NK-92 (cell line): Measurements from ENCODE around the gene OLA1.

ENCODE experiments used
- DNase-seq: peaks from one replicate; lab custom pipeline; 2025; ENCODE audit not compliant: unreplicated experiment; lab: John Stamatoyannopoulos, UW

Gene OLA1

GRCh38 chr2:174122185-174122584, 126.1 kb downstream of the OLA1 start:
- no peak for DNase-seq

- no peak for DNase-seq
Observed at GRCh38 chr2:174121612-174122011, 126.7 kb downstream of the OLA1 start.

- no peak for DNase-seq
Observed at GRCh38 chr2:174121175-174121574, 127.2 kb downstream of the OLA1 start.

- no peak for DNase-seq
Observed at GRCh38 chr2:174120346-174120745, 128.0 kb downstream of the OLA1 start.

GRCh38 chr2:174117951-174118930, 130.1 kb downstream of the OLA1 start:
- DNase-seq, result no peak

GRCh38 chr2:174112073-174112472, 136.3 kb downstream of the OLA1 start:
- no peak for DNase-seq

- no peak for DNase-seq
Observed at GRCh38 chr2:174108579-174108978, 139.8 kb downstream of the OLA1 start.

- no peak for DNase-seq
Observed at GRCh38 chr2:174106736-174107135, 141.6 kb downstream of the OLA1 start.

GRCh38 chr2:174094542-174094941, 153.8 kb downstream of the OLA1 start:
- no peak for DNase-seq

- no peak for DNase-seq
Observed at GRCh38 chr2:174090476-174090875, 157.9 kb downstream of the OLA1 start.

GRCh38 chr2:174088706-174089460, 159.4 kb downstream of the OLA1 start:
- no peak for DNase-seq

- DNase-seq, result no peak
Observed at GRCh38 chr2:174086708-174087107, 161.6 kb downstream of the OLA1 start.

- no peak for DNase-seq
Observed at GRCh38 chr2:174085781-174086180, 162.6 kb downstream of the OLA1 start.

- DNase-seq, result no peak
Observed at GRCh38 chr2:174083843-174084458, 164.4 kb downstream of the OLA1 start.

- no peak for DNase-seq
Observed at GRCh38 chr2:174080672-174081121, 167.6 kb downstream of the OLA1 start.

- no peak for DNase-seq
Observed at GRCh38 chr2:174078275-174078674, 170.1 kb downstream of the OLA1 start.

GRCh38 chr2:174076975-174077374, 171.4 kb downstream of the OLA1 start:
- DNase-seq, result no peak

GRCh38 chr2:174076040-174076439, 172.3 kb downstream of the OLA1 start:
- DNase-seq, result no peak

GRCh38 chr2:174074831-174075230, 173.5 kb downstream of the OLA1 start:
- no peak for DNase-seq

- no peak for DNase-seq
Observed at GRCh38 chr2:174072857-174073256, 175.5 kb downstream of the OLA1 start.

GRCh38 chr2:174072069-174072468, 176.3 kb downstream of the OLA1 start:
- DNase-seq, result no peak
